PFSK-1 (cell line): Measurements from ENCODE around the gene KIAA0232.

Experiments
- FOXP2 ChIP-seq: optimal IDR thresholded peaks from 2 replicates; pipeline ENCODE3; 2011; ENCODE audit warnings: borderline replicate concordance, control low read depth, inconsistent platforms; ENCODE audit not compliant: insufficient read depth; ENCODE audit errors: extremely low read length, extremely low read depth
- POLR2AphosphoS5 ChIP-seq: IDR thresholded peaks from 2 replicates; pipeline ENCODE4 v1.6.1; 2012; ENCODE audit warnings: low read depth, mild to moderate bottlenecking, control low read depth, low read length, moderate library complexity
- TAF1 ChIP-seq: IDR thresholded peaks from 2 replicates; pipeline ENCODE4 v1.6.1; 2012; ENCODE audit warnings: low read length, control low read depth, borderline replicate concordance; ENCODE audit not compliant: insufficient read depth
- TF ChIP-seq, protein P1 (sequence below), 2 experiments: IDR thresholded peaks; 2 replicates each; pipeline versions ENCODE4 v1.6.1 to v1.8.0; 2011 to 2012; ENCODE audit warnings: low read depth in 2 of 2, low read length in 2 of 2, control low read depth in 1 of 2, inconsistent platforms in 1 of 2, mild to moderate bottlenecking in 1 of 2, moderate library complexity in 1 of 2; ENCODE audit not compliant: insufficient read depth in 1 of 2

DNA sequence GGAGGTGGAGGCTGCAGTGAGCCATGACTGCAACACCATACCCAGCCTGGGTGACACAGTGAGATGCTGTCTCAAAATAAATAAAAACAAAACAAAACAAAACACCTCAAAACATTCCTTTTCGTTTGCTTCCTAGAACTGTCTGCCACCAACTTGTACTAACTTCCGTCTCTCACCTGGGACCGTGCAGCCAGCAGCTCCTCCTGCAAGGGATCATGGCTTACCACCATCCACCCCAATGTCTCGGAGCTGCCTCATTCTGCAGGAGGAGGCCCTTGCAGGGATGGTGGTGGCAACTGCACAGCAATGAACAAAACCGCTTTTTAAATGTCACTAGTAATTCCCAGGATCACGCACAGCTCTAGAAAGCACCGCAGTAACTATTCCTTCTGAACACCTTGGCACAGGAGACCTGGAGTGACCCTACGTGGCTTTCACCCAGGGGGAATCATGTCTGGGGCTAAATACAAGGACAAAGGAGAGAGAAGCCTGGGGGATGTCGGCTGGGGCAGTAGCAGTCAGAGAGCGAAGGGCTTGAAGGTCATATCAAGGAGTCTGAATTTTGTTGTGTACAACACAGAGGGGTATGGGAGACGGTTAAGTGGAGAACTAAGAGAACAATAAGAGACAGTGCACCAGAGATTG, 17.4 kb upstream of the KIAA0232 start:
- TF ChIP-seq POLR2AphosphoS5 (no peak), FOXP2 (no peak), TAF1 (no peak)
- TF ChIP-seq, protein P1, sequence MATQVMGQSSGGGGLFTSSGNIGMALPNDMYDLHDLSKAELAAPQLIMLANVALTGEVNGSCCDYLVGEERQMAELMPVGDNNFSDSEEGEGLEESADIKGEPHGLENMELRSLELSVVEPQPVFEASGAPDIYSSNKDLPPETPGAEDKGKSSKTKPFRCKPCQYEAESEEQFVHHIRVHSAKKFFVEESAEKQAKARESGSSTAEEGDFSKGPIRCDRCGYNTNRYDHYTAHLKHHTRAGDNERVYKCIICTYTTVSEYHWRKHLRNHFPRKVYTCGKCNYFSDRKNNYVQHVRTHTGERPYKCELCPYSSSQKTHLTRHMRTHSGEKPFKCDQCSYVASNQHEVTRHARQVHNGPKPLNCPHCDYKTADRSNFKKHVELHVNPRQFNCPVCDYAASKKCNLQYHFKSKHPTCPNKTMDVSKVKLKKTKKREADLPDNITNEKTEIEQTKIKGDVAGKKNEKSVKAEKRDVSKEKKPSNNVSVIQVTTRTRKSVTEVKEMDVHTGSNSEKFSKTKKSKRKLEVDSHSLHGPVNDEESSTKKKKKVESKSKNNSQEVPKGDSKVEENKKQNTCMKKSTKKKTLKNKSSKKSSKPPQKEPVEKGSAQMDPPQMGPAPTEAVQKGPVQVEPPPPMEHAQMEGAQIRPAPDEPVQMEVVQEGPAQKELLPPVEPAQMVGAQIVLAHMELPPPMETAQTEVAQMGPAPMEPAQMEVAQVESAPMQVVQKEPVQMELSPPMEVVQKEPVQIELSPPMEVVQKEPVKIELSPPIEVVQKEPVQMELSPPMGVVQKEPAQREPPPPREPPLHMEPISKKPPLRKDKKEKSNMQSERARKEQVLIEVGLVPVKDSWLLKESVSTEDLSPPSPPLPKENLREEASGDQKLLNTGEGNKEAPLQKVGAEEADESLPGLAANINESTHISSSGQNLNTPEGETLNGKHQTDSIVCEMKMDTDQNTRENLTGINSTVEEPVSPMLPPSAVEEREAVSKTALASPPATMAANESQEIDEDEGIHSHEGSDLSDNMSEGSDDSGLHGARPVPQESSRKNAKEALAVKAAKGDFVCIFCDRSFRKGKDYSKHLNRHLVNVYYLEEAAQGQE (IDR thresholded peaks at IDR 0.05; ENCODE audit: insufficient read depth in 1 of 2, low read depth in 2 of 2, low read length in 2 of 2), result no peak
